Vagina (tissue), 2 donors: Measurements from ENCODE around the gene CCDC102B.

ENCODE experiments used
- POLR2A ChIP-seq, 2 donors: fragments of 450-650 bp; IDR thresholded peaks; one replicate each; pipeline ENCODE4 v1.6.1; 2017; ENCODE audit warnings: antibody characterized with exemption in 2 of 2, mild to moderate bottlenecking in 2 of 2, moderate library complexity in 2 of 2
- POLR2AphosphoS5 ChIP-seq, 2 donors: sonication (generic); formaldehyde crosslinking; IDR thresholded peaks; one replicate each; pipeline ENCODE4 v1.9.0; 2017; ENCODE audit warnings: antibody characterized with exemption in 2 of 2, mild to moderate bottlenecking in 2 of 2, low read depth in 1 of 2; ENCODE audit not compliant: insufficient read depth in 1 of 2
- TF ChIP-seq, protein P1 (sequence below), 3 experiments: fragments of 450-650 bp in 2 of 3; fragments of 200-600 bp in 1 of 3; sonication (generic) in 1 of 3; IDR thresholded peaks; one replicate each; pipeline ENCODE4 v1.5.1; 2017 to 2019; ENCODE audit warnings: antibody characterized with exemption in 3 of 3, mild to moderate bottlenecking in 2 of 3, moderate library complexity in 2 of 3

DNA sequence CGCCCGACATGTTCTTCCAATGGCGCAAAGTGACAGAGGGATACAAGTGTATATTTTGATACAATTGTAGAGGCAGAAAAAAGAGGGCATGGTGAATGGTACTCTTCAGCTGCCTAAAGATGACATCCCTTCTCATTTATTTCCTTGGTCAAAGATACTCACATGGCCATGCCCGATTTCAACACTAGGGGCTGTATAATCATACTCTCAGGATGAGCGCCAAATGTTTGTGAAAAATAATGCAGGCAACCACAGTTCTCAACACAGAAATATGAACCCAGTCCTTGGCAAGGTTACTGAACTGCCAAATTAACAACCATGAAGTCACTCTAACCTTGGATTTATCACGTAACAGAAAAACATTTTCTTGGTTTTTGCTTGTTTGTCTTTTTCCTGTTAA is 204.4 kb downstream of the CCDC102B start:
- TF ChIP-seq, protein P1, sequence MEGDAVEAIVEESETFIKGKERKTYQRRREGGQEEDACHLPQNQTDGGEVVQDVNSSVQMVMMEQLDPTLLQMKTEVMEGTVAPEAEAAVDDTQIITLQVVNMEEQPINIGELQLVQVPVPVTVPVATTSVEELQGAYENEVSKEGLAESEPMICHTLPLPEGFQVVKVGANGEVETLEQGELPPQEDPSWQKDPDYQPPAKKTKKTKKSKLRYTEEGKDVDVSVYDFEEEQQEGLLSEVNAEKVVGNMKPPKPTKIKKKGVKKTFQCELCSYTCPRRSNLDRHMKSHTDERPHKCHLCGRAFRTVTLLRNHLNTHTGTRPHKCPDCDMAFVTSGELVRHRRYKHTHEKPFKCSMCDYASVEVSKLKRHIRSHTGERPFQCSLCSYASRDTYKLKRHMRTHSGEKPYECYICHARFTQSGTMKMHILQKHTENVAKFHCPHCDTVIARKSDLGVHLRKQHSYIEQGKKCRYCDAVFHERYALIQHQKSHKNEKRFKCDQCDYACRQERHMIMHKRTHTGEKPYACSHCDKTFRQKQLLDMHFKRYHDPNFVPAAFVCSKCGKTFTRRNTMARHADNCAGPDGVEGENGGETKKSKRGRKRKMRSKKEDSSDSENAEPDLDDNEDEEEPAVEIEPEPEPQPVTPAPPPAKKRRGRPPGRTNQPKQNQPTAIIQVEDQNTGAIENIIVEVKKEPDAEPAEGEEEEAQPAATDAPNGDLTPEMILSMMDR (IDR thresholded peaks at IDR 0.05) = no peak
- TF ChIP-seq POLR2A (IDR thresholded peaks at IDR 0.05) (no peak), POLR2AphosphoS5 (IDR thresholded peaks at IDR 0.05; ENCODE audit: insufficient read depth in 1 of 2, low read depth in 1 of 2) (no peak)
